GM18951 (cell line): ENCODE measurements around the gene IFI27.

Experiments used
- POLR2A ChIP-seq: IDR thresholded peaks from 4 replicates; pipeline ENCODE4 v1.6.1; 2011; ENCODE audit warnings: mild to moderate bottlenecking; ENCODE audit not compliant: insufficient read length, insufficient read depth; ENCODE audit errors: extremely low read depth
- in situ Hi-C: fragments of 300-500 bp; cut with MboI; formaldehyde crosslinking; loops from one replicate; pipeline ENCODE4 v1.12.0; 2022; ENCODE audit warnings: low sequenced_read_pairs, mixed read lengths, inconsistent platforms; ENCODE audit not compliant: unreplicated experiment

IFI27 gene

GRCh38 chr14:94112513-94113063 lies 2.1 kb downstream of the IFI27 start:
- in situ Hi-C loops = no loop called here

GRCh38 chr14:94113073-94113472 lies 2.5 kb downstream of the IFI27 start:
- no peak for TF ChIP-seq POLR2A
- in situ Hi-C loops = no loop called here

More at GRCh38 chr14:94112513-94113063, 2.1 kb downstream of the IFI27 start:
- no peak for TF ChIP-seq POLR2A

- TF ChIP-seq POLR2A = no peak
- in situ Hi-C loops = no loop called here
Observed at GRCh38 chr14:94113490-94113889, 3.0 kb downstream of the IFI27 start.

- in situ Hi-C loops = no loop called here
- TF ChIP-seq POLR2A = no peak
Observed at GRCh38 chr14:94113908-94114588, 3.5 kb downstream of the IFI27 start.

GRCh38 chr14:94114589-94115057 lies 4.1 kb downstream of the IFI27 start:
- in situ Hi-C loops = no loop called here
- no peak for TF ChIP-seq POLR2A

- in situ Hi-C loops = no loop called here
- TF ChIP-seq POLR2A = no peak
Observed at GRCh38 chr14:94115058-94115591, 4.6 kb downstream of the IFI27 start.

- in situ Hi-C loops = no loop called here
- TF ChIP-seq POLR2A = no peak
Observed at GRCh38 chr14:94115631-94116030, 5.1 kb downstream of the IFI27 start.

- no peak for TF ChIP-seq POLR2A
- in situ Hi-C loops = no loop called here
Observed at GRCh38 chr14:94116701-94117100, 6.2 kb downstream of the IFI27 start.

- in situ Hi-C loops = no loop called here
- TF ChIP-seq POLR2A = no peak
Observed at GRCh38 chr14:94117856-94118255, 7.3 kb downstream of the IFI27 start.

GRCh38 chr14:94119071-94119470 lies 8.5 kb downstream of the IFI27 start:
- TF ChIP-seq POLR2A = no peak
- in situ Hi-C loops = no loop called here

- in situ Hi-C loops = no loop called here
Observed at GRCh38 chr14:94120667-94121340, 10.3 kb downstream of the IFI27 start.

GRCh38 chr14:94121485-94121884 lies 10.9 kb downstream of the IFI27 start:
- TF ChIP-seq POLR2A = no peak
- in situ Hi-C loops = no loop called here

More at GRCh38 chr14:94120667-94121340, 10.3 kb downstream of the IFI27 start:
- TF ChIP-seq POLR2A = no peak

- in situ Hi-C loops = no loop called here
- TF ChIP-seq POLR2A = no peak
Observed at GRCh38 chr14:94122438-94122837, 11.9 kb downstream of the IFI27 start.
